ENCODE measurements around the gene ALG14. TPM values are rescaled to one million over a fixed set of nuclear protein-coding genes. Genes with fewer than 3 reads are reported as not detected.

Gene ALG14
- total RNA-seq, 2 experiments from 2014 or later: 0.08 to 0.52 TPM

GRCh38 chr1:95115708-95116137 lies 43.0 kb upstream of the ALG14 start:
- H3K9me3 Mint-ChIP-seq: no peaks in the 10 kb centered on the region
- peaks cover 12% of the 10 kb centered on the region for H3K4me1 ChIP-seq (ENCODE audit: insufficient read depth, low read length)
- H3K4me3 ChIP-seq (ENCODE audit: low read length): no peak overlapping the region
- POLR2A ChIA-PET: no interaction called here
- ATAC-seq (ENCODE audit: poor library complexity): no peak
- no peaks in the 10 kb centered on the region for H3K9me3 ChIP-seq (ENCODE audit: control insufficient read depth in 1 of 2, insufficient read depth in 1 of 2, low read length in 2 of 2)
- peaks cover 4% of the 10 kb centered on the region for H3K4me1 Mint-ChIP-seq (ENCODE audit: low read depth)
- H3K27ac ChIP-seq (ENCODE audit: low read depth in 1 of 2, low read length in 2 of 2): no peak overlapping the region
- H3K27ac Mint-ChIP-seq: no peak overlapping the region
- peaks cover 21 to 30% of the 10 kb centered on the region in 2 experiments for H3K27me3 ChIP-seq (ENCODE audit: control insufficient read depth in 1 of 2, insufficient read depth in 2 of 2, low read length in 2 of 2)
- no peak for DNase-seq
- TF ChIP-seq CTCF (IDR thresholded peaks at IDR 0.05): no peak
- no peaks in the 10 kb centered on the region for H3K36me3 ChIP-seq (ENCODE audit: insufficient read depth, low read length)
- intact Hi-C loops (cut with DNase I, micrococcal nuclease): loop anchor here in 1 of 2 experiments (5.0 kb wide), 1 partner anchor 112 kb away; no protein-coding TSS in a partner anchor
- CTCF ChIA-PET: interaction anchor here (1.3 kb wide), 1 partner anchor 10 kb away, joined by 3 read pairs; no protein-coding TSS in a partner anchor
- H3K27me3 Mint-ChIP-seq: peaks cover 64% of the 10 kb centered on the region
- peaks cover 4% of the 10 kb centered on the region for H3K36me3 Mint-ChIP-seq (ENCODE audit: low read depth)
- peak overlapping the region; percentile 69 for H3K4me3 Mint-ChIP-seq

GRCh38 chr1:95113684-95114083 lies 40.9 kb upstream of the ALG14 start:
- H3K4me1 Mint-ChIP-seq (ENCODE audit: low read depth): peaks cover 4% of the 10 kb centered on the region
- no peaks in the 10 kb centered on the region for H3K36me3 ChIP-seq (ENCODE audit: insufficient read depth, low read length)
- H3K27me3 Mint-ChIP-seq: peaks cover 53% of the 10 kb centered on the region
- ChIA-PET CTCF (interaction anchor here (0.6 kb wide), 1 partner anchor 26 kb away, joined by 3 read pairs; no protein-coding TSS in a partner anchor), POLR2A (no interaction called here)
- no peak for ATAC-seq (ENCODE audit: poor library complexity)
- H3K4me1 ChIP-seq (ENCODE audit: insufficient read depth, low read length): peaks cover 12% of the 10 kb centered on the region
- H3K27me3 ChIP-seq (ENCODE audit: control insufficient read depth in 1 of 2, insufficient read depth in 2 of 2, low read length in 2 of 2): peaks cover 14 to 17% of the 10 kb centered on the region in 2 experiments
- H3K27ac Mint-ChIP-seq: no peak overlapping the region
- H3K36me3 Mint-ChIP-seq (ENCODE audit: low read depth): peaks cover 4% of the 10 kb centered on the region
- no peaks in the 10 kb centered on the region for H3K9me3 Mint-ChIP-seq
- no peak for DNase-seq
- no peak overlapping the region for H3K4me3 ChIP-seq (ENCODE audit: low read length)
- no peak for TF ChIP-seq CTCF (IDR thresholded peaks at IDR 0.05)
- H3K4me3 Mint-ChIP-seq: no peak overlapping the region
- intact Hi-C loops (cut with DNase I, micrococcal nuclease): no loop called here
- H3K9me3 ChIP-seq (ENCODE audit: control insufficient read depth in 1 of 2, insufficient read depth in 1 of 2, low read length in 2 of 2): no peaks in the 10 kb centered on the region
- H3K27ac ChIP-seq (ENCODE audit: low read depth in 1 of 2, low read length in 2 of 2): no peak overlapping the region

GRCh38 chr1:95111014-95111413 lies 38.3 kb upstream of the ALG14 start:
- Histone ChIP-seq H3K4me3 (ENCODE audit: low read length) (no peak overlapping the region), H3K27ac (ENCODE audit: low read depth in 1 of 2, low read length in 2 of 2) (no peak overlapping the region), H3K36me3 (ENCODE audit: insufficient read depth, low read length) (no peaks in the 10 kb centered on the region), H3K9me3 (ENCODE audit: control insufficient read depth in 1 of 2, insufficient read depth in 1 of 2, low read length in 2 of 2) (no peaks in the 10 kb centered on the region), H3K4me1 (ENCODE audit: insufficient read depth, low read length) (no peaks in the 10 kb centered on the region), H3K27me3 (ENCODE audit: control insufficient read depth in 1 of 2, insufficient read depth in 2 of 2, low read length in 2 of 2) (peaks cover 7 to 8% of the 10 kb centered on the region in 2 experiments)
- Mint-ChIP-seq H3K4me3 (no peak overlapping the region), H3K4me1 (ENCODE audit: low read depth) (no peaks in the 10 kb centered on the region), H3K27ac (no peak overlapping the region), H3K9me3 (no peaks in the 10 kb centered on the region), H3K36me3 (ENCODE audit: low read depth) (no peaks in the 10 kb centered on the region), H3K27me3 (peaks cover 40% of the 10 kb centered on the region)
- POLR2A ChIA-PET: no interaction called here
- CTCF ChIA-PET: no interaction called here
- intact Hi-C loops (cut with DNase I, micrococcal nuclease): no loop called here
- TF ChIP-seq CTCF (IDR thresholded peaks at IDR 0.05): no peak
- ATAC-seq (ENCODE audit: poor library complexity) (no peak), DNase-seq (no peak)
